Uterine smooth muscle cell (primary cell): Measurements from ENCODE around the gene BTBD7. TPM values are rescaled to one million over a fixed set of nuclear protein-coding genes. Genes with fewer than 3 reads are reported as not detected.

Experiments
- total RNA-seq: library from RNA; depleted of rRNA; stranded (reverse); fragments of >200 nt; gene quantifications from 2 replicates; pipeline ENCODE4 v1.2.3, GENCODE V29; 2014

Gene BTBD7
- total RNA-seq, result 25.2 and 28.0 TPM in 2 replicates

GRCh38 chr14:93332853-93333630 is at the start of gene BTBD7:
Gene BTBD7 (minus strand): TSS chr14:93333036. CDS start chr14:93296051, 36,985 bp downstream.

DNA sequence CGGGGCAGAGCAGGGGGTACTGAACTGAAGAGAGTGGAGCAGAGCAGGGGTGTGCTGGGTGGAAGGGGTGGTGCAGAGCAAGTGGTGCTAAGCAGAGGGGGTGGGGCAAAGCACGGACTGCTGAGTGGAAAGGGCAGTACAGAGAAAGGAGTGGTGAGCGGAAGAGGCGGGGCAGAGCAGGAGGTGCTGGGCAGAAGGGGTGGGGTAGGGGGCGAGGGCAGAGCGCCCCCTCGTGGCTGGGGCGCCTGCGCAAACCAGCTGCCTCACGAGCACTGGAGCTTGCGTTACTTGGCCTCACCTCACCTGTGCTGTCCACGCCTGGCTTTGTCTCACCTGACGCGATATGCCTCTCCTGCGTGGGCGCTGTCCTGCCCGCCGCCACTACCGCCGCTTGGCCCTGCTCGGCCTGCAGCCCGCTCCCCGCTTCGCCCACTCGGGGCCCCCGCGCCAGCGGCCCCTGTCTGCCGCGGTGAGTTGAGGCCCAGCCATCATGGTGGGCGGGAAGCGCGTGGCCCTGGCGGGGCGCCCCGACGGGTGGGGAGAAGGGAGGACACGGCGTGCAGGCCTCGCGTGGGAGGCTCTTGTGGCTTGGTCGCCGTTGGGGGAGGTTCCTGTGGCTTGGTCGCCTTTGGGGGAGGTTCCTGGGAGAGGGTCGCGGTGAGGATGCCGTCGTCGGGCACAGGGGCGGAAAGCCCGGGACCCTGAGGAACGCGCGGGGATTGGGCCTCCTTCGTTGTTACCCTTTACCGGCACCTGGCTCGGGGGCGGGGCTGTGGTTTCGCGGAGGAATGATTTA is 14.3 kb upstream of the BTBD7 start, which contains the start of gene COX8C:
TSS of gene COX8C (plus strand) at position 257 of the 796 bp plus-strand sequence. CDS start at position 344, 87 bp downstream.

DNA sequence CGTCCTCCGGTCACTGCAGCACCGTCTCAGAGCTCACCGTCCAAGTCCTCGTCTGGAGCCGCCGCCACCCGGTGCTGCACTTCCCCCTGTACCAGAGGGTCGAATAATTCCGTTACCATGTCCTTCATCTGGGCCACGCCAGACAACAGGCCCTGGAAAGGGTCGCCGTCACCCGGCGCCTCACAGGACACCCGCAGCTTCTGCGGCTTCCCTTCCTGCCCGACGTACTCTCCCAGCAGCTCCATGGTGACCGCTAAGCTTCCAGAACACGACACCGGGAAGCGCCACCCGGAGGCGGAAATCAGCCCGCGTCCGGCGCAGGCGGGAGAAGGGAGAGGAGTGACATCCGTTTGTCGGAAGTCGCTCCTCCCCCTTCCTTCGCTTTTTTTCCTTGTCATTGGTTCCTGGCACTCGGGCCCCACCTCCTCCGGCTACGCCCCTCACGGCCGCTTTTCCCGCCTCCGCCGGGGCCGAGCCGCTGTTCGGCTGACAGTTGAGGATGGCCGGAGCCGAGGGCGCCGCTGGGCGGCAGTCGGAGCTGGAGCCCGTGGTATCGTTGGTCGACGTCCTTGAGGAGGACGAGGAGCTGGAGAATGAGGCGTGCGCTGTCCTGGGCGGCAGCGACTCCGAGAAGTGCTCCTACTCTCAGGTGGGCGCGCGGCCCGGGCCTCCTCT is 125.9 kb downstream of the BTBD7 start, which contains the start of the genes GON7 and UBR7:
TSS of gene GON7 (minus strand) at position 273 of the 675 bp plus-strand sequence. CDS start at position 245, 28 bp downstream.
TSS of gene UBR7 (plus strand) at position 464 of the 675 bp plus-strand sequence. CDS start at position 500, 36 bp downstream.

Other genes with a start within 250 kb of the BTBD7 start
- gene ITPK1, start 217.1 kb downstream of the BTBD7 start, total RNA-seq, result 11.7 and 12.5 TPM in 2 replicates
- gene MOAP1, start 148.1 kb downstream of the BTBD7 start, total RNA-seq, result 11.3 and 15.0 TPM in 2 replicates
- 7.4 and 10.2 TPM in 2 replicates for gene LYSET, start 147.7 kb downstream of the BTBD7 start, total RNA-seq
- gene GON7, start 126.0 kb downstream of the BTBD7 start, total RNA-seq, result 11.2 and 17.0 TPM in 2 replicates
- 23.6 and 53.7 TPM in 2 replicates for gene UBR7, start 125.8 kb downstream of the BTBD7 start, total RNA-seq
- gene COX8C, start 14.1 kb upstream of the BTBD7 start, total RNA-seq, result not detected in 2 replicates
- under 0.01 and 0.12 TPM in 2 replicates for gene UNC79, start 97.9 kb upstream of the BTBD7 start, total RNA-seq